Tongue (tissue), 2 donors: Measurements from ENCODE around the gene PAQR4. TPM values are rescaled to one million over a fixed set of nuclear protein-coding genes. Genes with fewer than 3 reads are reported as not detected.

Experiments used
- DNase-seq: peaks from one replicate; pipeline ENCODE4 v3.0.0-alpha.2; 2015
- total RNA-seq: library from RNA; depleted of rRNA; stranded (reverse); fragments of >200 nt; gene quantifications from one replicate; pipeline ENCODE4 v1.2.3, GENCODE V29; 2014

Gene PAQR4
- total RNA-seq, 1 donor from 2014 or later, result 6.2 TPM

- DNase-seq, result no peak
These were observed 2.9 kb upstream of the PAQR4 start for GRCh38 chr16:2966043-2966807.

GRCh38 chr16:2966808-2967191 is 2.3 kb upstream of the PAQR4 start:
- no peak for DNase-seq

- no peak for DNase-seq
These were observed 1.9 kb upstream of the PAQR4 start for GRCh38 chr16:2967211-2967631.

GRCh38 chr16:2967721-2968161 is 1.4 kb upstream of the PAQR4 start:
- no peak for DNase-seq

- DNase-seq, result no peak
These were observed 795 bp upstream of the PAQR4 start for GRCh38 chr16:2968368-2968737.

- no peak for DNase-seq
These were observed 685 bp downstream of the PAQR4 start for GRCh38 chr16:2969545-2970521.

- no peak for DNase-seq
These were observed 1.4 kb downstream of the PAQR4 start for GRCh38 chr16:2970563-2970962.

GRCh38 chr16:2971134-2971984 is 2.2 kb downstream of the PAQR4 start:
- DNase-seq, result no peak

GRCh38 chr16:2971985-2972784 is 3.0 kb downstream of the PAQR4 start:
- no peak for DNase-seq

GRCh38 chr16:2973093-2973492 is 3.9 kb downstream of the PAQR4 start:
- no peak for DNase-seq

- DNase-seq, result no peak
These were observed 4.6 kb downstream of the PAQR4 start for GRCh38 chr16:2973605-2974318.

GRCh38 chr16:2974319-2975056 is 5.3 kb downstream of the PAQR4 start:
- no peak for DNase-seq

- DNase-seq, result no peak
These were observed 6.1 kb downstream of the PAQR4 start for GRCh38 chr16:2975161-2975795.

- no peak for DNase-seq
These were observed 7.1 kb downstream of the PAQR4 start for GRCh38 chr16:2976201-2976600.

GRCh38 chr16:2976673-2977072 is 7.5 kb downstream of the PAQR4 start:
- DNase-seq, result no peak

- DNase-seq, result no peak
These were observed 8.3 kb downstream of the PAQR4 start for GRCh38 chr16:2977440-2977839.

GRCh38 chr16:2979669-2980226 is 10.6 kb downstream of the PAQR4 start:
- no peak for DNase-seq

GRCh38 chr16:2980227-2981176 is 11.4 kb downstream of the PAQR4 start, which contains the start of gene PKMYT1:
Gene PKMYT1, minus strand, starts transcription at chr16:2980446. Its CDS starts 789 bp downstream, at chr16:2979657.
- peak; percentile 97 for DNase-seq
